HUES6 (cell line): ENCODE measurements around the gene WARS2.

ENCODE experiments used
- H3K27ac ChIP-seq: 2 replicates; pipeline ENCODE4 v1.7.0; 2013; ENCODE audit warnings: low read depth, mild to moderate bottlenecking, low read length, inconsistent platforms
- H3K27me3 ChIP-seq: 2 replicates; pipeline ENCODE4 v1.6.1; 2013; ENCODE audit warnings: low read length; ENCODE audit not compliant: control insufficient read depth, insufficient read depth
- H3K36me3 ChIP-seq: 2 replicates; pipeline ENCODE4 v1.6.1; 2013; ENCODE audit warnings: low read length; ENCODE audit not compliant: control insufficient read depth, insufficient read depth
- H3K4me1 ChIP-seq: 2 replicates; pipeline ENCODE4 v1.6.1; 2013; ENCODE audit warnings: low read length; ENCODE audit not compliant: control insufficient read depth, insufficient read depth
- H3K4me3 ChIP-seq: 2 replicates; pipeline ENCODE4 v1.5.1; 2013; ENCODE audit warnings: low read depth, low read length
- H3K9ac ChIP-seq: one replicate; pipeline ENCODE4 v1.6.1; 2013; ENCODE audit warnings: mild to moderate bottlenecking, low read length
- H3K9me3 ChIP-seq: 2 replicates; pipeline ENCODE4 v1.6.1; 2013; ENCODE audit warnings: low read depth, low read length; ENCODE audit not compliant: control insufficient read depth, insufficient read depth

Gene WARS2

DNA sequence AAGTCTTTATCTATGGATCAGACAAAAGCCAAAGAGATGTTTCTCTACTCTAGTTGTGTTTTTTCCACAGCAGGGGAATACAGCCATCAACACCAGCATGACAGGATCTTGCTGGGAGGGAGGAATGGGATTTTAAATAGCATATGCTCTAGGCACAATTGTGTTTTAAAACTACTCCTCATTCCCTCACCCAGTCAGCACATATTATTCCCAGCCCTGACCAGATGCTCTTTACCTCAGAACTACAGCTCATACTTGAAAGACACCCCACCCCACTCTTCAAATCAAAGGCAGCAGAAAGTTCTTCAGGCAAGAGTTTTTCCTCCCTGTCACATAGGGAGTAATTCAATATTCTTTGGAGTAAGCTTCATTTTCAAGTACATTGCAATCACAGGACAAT, 106.1 kb downstream of the WARS2 start:
- H3K36me3 ChIP-seq: no peaks in the 10 kb centered on the region
- no peaks in the 10 kb centered on the region for H3K27me3 ChIP-seq
- no peaks in the 10 kb centered on the region for H3K4me1 ChIP-seq
- no peak overlapping the region for H3K27ac ChIP-seq
- no peaks in the 10 kb centered on the region for H3K9me3 ChIP-seq
- H3K4me3 ChIP-seq: no peak overlapping the region
- no peak overlapping the region for H3K9ac ChIP-seq

DNA sequence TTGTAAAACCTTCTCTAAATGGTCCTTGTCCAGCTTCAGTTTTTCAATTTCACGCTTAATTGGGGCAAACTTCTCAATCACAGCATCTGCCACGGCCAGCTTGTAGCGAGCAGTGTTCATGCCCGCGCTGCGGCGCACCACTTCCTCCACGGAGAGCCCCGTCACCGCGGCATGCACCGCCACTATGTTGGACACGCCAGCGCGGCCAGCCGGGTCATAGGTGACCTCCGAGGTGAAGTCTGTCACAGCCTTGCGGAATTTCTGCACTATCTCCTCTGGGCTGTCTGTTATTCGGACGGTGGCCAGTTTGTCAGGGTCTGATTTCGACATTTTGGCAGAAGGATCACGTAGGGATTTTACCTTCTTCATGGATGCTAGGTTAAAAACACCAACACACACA, 107.5 kb downstream of the WARS2 start:
- Histone ChIP-seq H3K9me3 (no peaks in the 10 kb centered on the region), H3K4me3 (no peak overlapping the region), H3K27me3 (no peaks in the 10 kb centered on the region), H3K27ac (no peak overlapping the region), H3K4me1 (no peaks in the 10 kb centered on the region), H3K36me3 (no peaks in the 10 kb centered on the region), H3K9ac (no peak overlapping the region)

GRCh38 chr1:119027759-119028158, 112.7 kb downstream of the WARS2 start:
- Histone ChIP-seq H3K36me3 (no peaks in the 10 kb centered on the region), H3K4me1 (no peaks in the 10 kb centered on the region), H3K27ac (no peak overlapping the region), H3K4me3 (no peak overlapping the region), H3K27me3 (no peaks in the 10 kb centered on the region), H3K9ac (no peak overlapping the region), H3K9me3 (no peaks in the 10 kb centered on the region)

GRCh38 chr1:119026956-119027355, 113.5 kb downstream of the WARS2 start:
- no peak overlapping the region for H3K27ac ChIP-seq
- no peaks in the 10 kb centered on the region for H3K36me3 ChIP-seq
- no peaks in the 10 kb centered on the region for H3K4me1 ChIP-seq
- H3K27me3 ChIP-seq: no peaks in the 10 kb centered on the region
- H3K9me3 ChIP-seq: no peaks in the 10 kb centered on the region
- H3K4me3 ChIP-seq: no peak overlapping the region
- H3K9ac ChIP-seq: no peak overlapping the region

- Histone ChIP-seq H3K27ac (no peak overlapping the region), H3K4me3 (no peak overlapping the region), H3K9me3 (peaks cover 8% of the 10 kb centered on the region; the same call in 1 of the 2 replicates), H3K9ac (no peak overlapping the region), H3K36me3 (no peaks in the 10 kb centered on the region), H3K4me1 (no peaks in the 10 kb centered on the region), H3K27me3 (peaks cover 19% of the 10 kb centered on the region)
These were observed 124.9 kb downstream of the WARS2 start for GRCh38 chr1:119015547-119015946.

- H3K4me1 ChIP-seq: peaks cover 8% of the 10 kb centered on the region
These were observed 128.1 kb downstream of the WARS2 start for GRCh38 chr1:119012383-119012782.

GRCh38 chr1:119011706-119012105, 128.7 kb downstream of the WARS2 start:
- Histone ChIP-seq H3K36me3 (no peaks in the 10 kb centered on the region), H3K4me1 (peaks cover 15% of the 10 kb centered on the region), H3K27ac (no peak overlapping the region), H3K9me3 (no peaks in the 10 kb centered on the region), H3K4me3 (no peak overlapping the region), H3K9ac (no peak overlapping the region), H3K27me3 (peaks cover 58% of the 10 kb centered on the region)

More at GRCh38 chr1:119012383-119012782, 128.1 kb downstream of the WARS2 start:
- Histone ChIP-seq H3K9ac (no peak overlapping the region), H3K36me3 (no peaks in the 10 kb centered on the region), H3K4me3 (no peak overlapping the region), H3K27ac (no peak overlapping the region), H3K27me3 (peaks cover 51% of the 10 kb centered on the region), H3K9me3 (no peaks in the 10 kb centered on the region)

DNA sequence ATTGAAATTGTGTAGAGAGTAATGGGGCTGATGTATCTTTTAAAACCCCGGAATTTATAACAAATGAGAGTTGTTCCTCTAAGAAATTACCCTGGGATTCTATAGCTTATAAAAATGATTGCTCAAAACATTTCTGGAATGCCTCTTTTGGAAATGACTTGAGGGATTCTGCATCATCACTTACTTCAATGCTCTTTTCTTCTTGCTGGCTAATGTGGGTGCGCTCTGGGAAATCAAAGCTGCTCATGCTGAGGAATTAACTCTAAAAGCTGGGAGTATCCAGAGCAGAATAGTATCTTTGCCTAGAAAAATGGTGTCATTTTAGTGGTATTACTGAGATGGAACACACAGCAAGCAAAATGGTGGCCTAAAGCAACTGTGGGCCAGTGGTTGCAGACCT, 129.3 kb downstream of the WARS2 start:
- no peak overlapping the region for H3K9ac ChIP-seq
- H3K36me3 ChIP-seq: no peaks in the 10 kb centered on the region
- peaks cover 21% of the 10 kb centered on the region for H3K4me1 ChIP-seq
- H3K4me3 ChIP-seq: no peak overlapping the region
- peaks cover 63% of the 10 kb centered on the region for H3K27me3 ChIP-seq
- no peak overlapping the region for H3K27ac ChIP-seq
- no peaks in the 10 kb centered on the region for H3K9me3 ChIP-seq

- H3K9ac ChIP-seq: no peak overlapping the region
- no peak overlapping the region for H3K4me3 ChIP-seq
- H3K9me3 ChIP-seq: no peaks in the 10 kb centered on the region
- H3K27me3 ChIP-seq: peaks cover 73% of the 10 kb centered on the region
- no peak overlapping the region for H3K27ac ChIP-seq
- peaks cover 21% of the 10 kb centered on the region for H3K4me1 ChIP-seq
- no peaks in the 10 kb centered on the region for H3K36me3 ChIP-seq
These were observed 130.3 kb downstream of the WARS2 start for GRCh38 chr1:119010201-119010600.

DNA sequence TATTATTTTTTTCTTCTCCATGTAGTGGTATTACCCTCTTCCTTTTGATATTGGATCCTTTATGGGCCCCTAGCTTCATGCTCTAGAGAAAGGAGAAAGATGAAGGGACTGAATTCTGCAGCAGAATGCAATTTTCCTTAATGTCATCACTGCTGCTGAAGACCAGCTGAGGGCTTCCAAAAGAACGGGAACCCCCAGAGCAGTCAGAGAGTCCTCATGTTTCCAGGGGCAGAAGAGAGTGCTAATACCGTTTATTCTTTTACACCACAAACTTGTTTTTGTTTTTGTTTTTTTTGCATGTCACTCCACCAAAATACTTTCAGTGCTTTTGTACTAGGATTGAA, 131.2 kb downstream of the WARS2 start:
- Histone ChIP-seq H3K36me3 (no peaks in the 10 kb centered on the region), H3K9ac (no peak overlapping the region), H3K9me3 (no peaks in the 10 kb centered on the region), H3K4me1 (peaks cover 21% of the 10 kb centered on the region), H3K27ac (no peak overlapping the region), H3K27me3 (peaks cover 82% of the 10 kb centered on the region), H3K4me3 (peak overlapping the region; percentile 53; the same call in 1 of the 2 replicates)

DNA sequence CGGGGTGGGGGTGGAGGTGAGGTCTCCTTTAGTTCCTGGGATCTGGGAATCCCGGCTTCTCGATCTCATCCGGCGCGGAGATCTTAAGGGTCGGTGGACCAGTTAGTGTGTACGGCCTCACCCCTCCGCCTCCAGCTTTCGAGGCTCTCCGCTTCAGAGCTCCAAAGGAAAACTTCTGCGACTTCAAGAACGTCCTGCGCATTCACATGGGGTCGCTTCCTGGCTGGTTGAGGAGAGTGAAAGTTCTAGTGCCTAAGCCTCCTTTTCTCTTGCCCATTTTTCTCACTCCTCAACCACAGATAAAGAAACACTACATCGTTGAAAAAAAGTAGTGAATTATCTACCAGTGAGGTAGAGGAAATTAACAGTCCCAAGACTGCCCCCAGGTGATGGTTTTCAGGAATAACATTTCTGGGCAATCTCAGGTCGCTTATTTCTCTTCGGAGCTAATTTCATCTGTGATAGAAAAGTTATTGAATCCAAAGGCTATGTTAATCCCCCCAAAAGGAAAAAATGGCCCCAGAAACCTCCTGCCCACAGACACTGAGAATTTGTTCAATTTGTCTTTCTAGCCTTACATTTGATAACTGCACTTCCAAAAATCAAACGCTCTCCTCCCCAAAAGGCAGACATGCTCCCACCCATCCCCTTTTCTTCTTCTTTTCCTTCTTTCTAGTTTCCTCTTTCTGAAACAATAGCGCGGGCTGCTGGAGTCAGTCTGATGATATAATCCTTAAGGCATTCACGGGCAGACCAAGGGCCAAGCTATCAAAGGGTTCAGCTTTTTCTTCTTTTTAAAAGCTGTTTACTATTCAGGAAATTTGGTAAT, 131.8 kb downstream of the WARS2 start:
- H3K36me3 ChIP-seq: no peaks in the 10 kb centered on the region
- H3K27me3 ChIP-seq: peaks cover 88% of the 10 kb centered on the region
- H3K4me3 ChIP-seq: peak overlapping the region; percentile 53
- H3K9ac ChIP-seq: no peak overlapping the region
- no peaks in the 10 kb centered on the region for H3K9me3 ChIP-seq
- H3K4me1 ChIP-seq: peaks cover 21% of the 10 kb centered on the region
- H3K27ac ChIP-seq: no peak overlapping the region
